T-cell (primary cell): Measurements from ENCODE around the gene LILRB5. TPM values are rescaled to one million over a fixed set of nuclear protein-coding genes. Genes with fewer than 3 reads are reported as not detected.
"Not testable (repeated sequence)": the region's sequence is repeated elsewhere in the genome, so short reads cannot be mapped to it uniquely, and the experiment has no call there.

Experiments used
- ATAC-seq, 4 experiments: fragments of 200-7000 bp in 3 of 4; fragments of 150-1000 bp in 1 of 4; cut with Tn5 transposase; replicated peaks in 1 of 4; 1 replicate in 3 of 4; 2 replicates in 1 of 4; pipeline ENCODE4 v1.10.0; 2021; ENCODE audit warnings: moderate library complexity in 3 of 4, mild to moderate bottlenecking in 2 of 4, moderate number of reproducible peaks in 1 of 4
- CTCF ChIA-PET, 2 donors: fragments of 300-600 bp; sonication (Branson Sonifier 250); formaldehyde crosslinking; loops; one replicate each; lab custom pipeline; 2022; ENCODE audit warnings: antibody characterized with exemption in 2 of 2; lab: Charles Lee
- POLR2A ChIA-PET, 2 donors: fragments of 300-600 bp; sonication (Branson Sonifier 250); formaldehyde crosslinking; loops; one replicate each; lab custom pipeline; 2022; ENCODE audit warnings: antibody characterized with exemption in 2 of 2; lab: Charles Lee
- DNase-seq, 35 experiments: peaks; one replicate each; pipeline versions ENCODE4 v3.0.0 to v3.0.0-alpha.2; 2013 to 2023
- H3K27ac ChIP-seq: one replicate; pipeline ENCODE4 v1.5.1; 2013; ENCODE audit warnings: low read length
- H3K27me3 ChIP-seq, 2 experiments: replicated peaks in 1 of 2; 1 replicate in 1 of 2; 2 replicates in 1 of 2; pipeline versions ENCODE4 v1.6.1 to v1.7.0; 2013; ENCODE audit warnings: low read length in 1 of 2, mixed read lengths in 1 of 2; ENCODE audit not compliant: control insufficient read depth in 2 of 2, insufficient read depth in 2 of 2; ENCODE audit errors: extremely low read depth in 1 of 2
- H3K36me3 ChIP-seq, 2 donors: 1 replicate in 1 of 2; 2 replicates in 1 of 2; pipeline versions ENCODE4 v1.6.1 to v1.7.0; 2013; ENCODE audit warnings: low read length in 1 of 2; ENCODE audit not compliant: control insufficient read depth in 2 of 2, insufficient read depth in 1 of 2; ENCODE audit errors: extremely low read depth in 1 of 2
- H3K4me1 ChIP-seq, 2 experiments: 1 replicate in 1 of 2; 2 replicates in 1 of 2; pipeline versions ENCODE4 v1.6.1 to v1.7.0; 2013; ENCODE audit warnings: low read length in 2 of 2, mixed read lengths in 1 of 2; ENCODE audit not compliant: insufficient read depth in 2 of 2, control insufficient read depth in 1 of 2; ENCODE audit errors: extremely low read depth in 1 of 2
- H3K4me3 ChIP-seq, 2 donors: 1 replicate in 1 of 2; 2 replicates in 1 of 2; pipeline versions ENCODE4 v1.5.1 to v1.7.0; 2013; ENCODE audit warnings: mild to moderate bottlenecking in 2 of 2, low read length in 1 of 2, moderate library complexity in 1 of 2; ENCODE audit not compliant: control insufficient read depth in 1 of 2; ENCODE audit errors: extremely low read depth in 1 of 2
- H3K9me3 ChIP-seq: 2 replicates; pipeline ENCODE4 v1.7.0; 2013
- H3K27ac Mint-ChIP-seq, 2 donors: one replicate each; pipeline ENCODE4 v1.8.0; 2020 to 2021; ENCODE audit warnings: mild to moderate bottlenecking in 2 of 2, mixed read lengths in 2 of 2
- H3K27me3 Mint-ChIP-seq, 2 donors: one replicate each; pipeline ENCODE4 v1.8.0; 2021 to 2022; ENCODE audit warnings: mixed read lengths in 2 of 2
- H3K36me3 Mint-ChIP-seq: one replicate; pipeline ENCODE4 v1.8.0; 2021; ENCODE audit warnings: mixed read lengths
- H3K4me1 Mint-ChIP-seq, 3 donors: one replicate each; pipeline ENCODE4 v1.8.0; 2020 to 2022; ENCODE audit warnings: mixed read lengths in 3 of 3, mild to moderate bottlenecking in 1 of 3
- H3K4me3 Mint-ChIP-seq, 3 donors: one replicate each; pipeline ENCODE4 v1.8.0; 2020 to 2022; ENCODE audit warnings: mild to moderate bottlenecking in 3 of 3, mixed read lengths in 3 of 3, moderate library complexity in 3 of 3
- H3K9me3 Mint-ChIP-seq, 3 donors: one replicate each; pipeline ENCODE4 v1.8.0; 2020 to 2022; ENCODE audit warnings: mixed read lengths in 3 of 3
- WGBS: methylation state at CpG from one replicate; pipeline ENCODE4 v1.1.5; 2013; ENCODE audit warnings: missing lambda C conversion rate; ENCODE audit not compliant: insufficient coverage; 5-methylcytosine and 5-hydroxymethylcytosine counted together
- total RNA-seq, 35 experiments: library from RNA in 6 of 35; stranded (reverse) in 6 of 35; fragments of 120-200 nt in 1 of 35; gene quantifications; one replicate each; pipeline versions ENCODE4 v1.2.1 to v1.2.4 and lab custom pipeline; 2013 to 2026

LILRB5 gene
- total RNA-seq, 5 donors from 2014 or later (not counting 1 experiment from before 2014, with no cell fraction given) = 0.13 TPM; not detected in 4

- H3K36me3 ChIP-seq, H3K27me3 ChIP-seq, H3K9me3 Mint-ChIP-seq, H3K36me3 Mint-ChIP-seq, H3K27me3 Mint-ChIP-seq, H3K27ac Mint-ChIP-seq, H3K9me3 ChIP-seq, H3K4me3 ChIP-seq, POLR2A ChIA-PET, H3K27ac ChIP-seq: not testable (repeated sequence)
- H3K4me1 ChIP-seq = peaks cover 0 to 13% of the 10 kb centered on the region in 2 experiments
- CTCF ChIA-PET = interaction anchor here in 1 of 2 donors (0.6 kb wide), 1 partner anchor 126 kb away, joined by 4 read pairs; no protein-coding TSS in a partner anchor
- WGBS = 84% methylated on average over 5 of the region's 16 CpGs
- peak within 1 kb of the TSS in 1 of 3 donors; percentile 50 for H3K4me3 Mint-ChIP-seq
- ATAC-seq (peak; percentile 31 to 65 (median 60)), DNase-seq (peak in 1 of 35 experiments; percentile 22)
- peaks cover 4 to 10% (median 6%) of the 10 kb centered on the region in 3 donors for H3K4me1 Mint-ChIP-seq
Observed at GRCh38 chr19:54222474-54223276, 34.4 kb downstream of the LILRB5 start, which contains the start of gene LILRB3. Gene LILRB3, minus strand, starts transcription at chr19:54223007. Its CDS starts 31 bp downstream, at chr19:54222976.

- H3K27me3 Mint-ChIP-seq, H3K36me3 ChIP-seq, H3K4me3 ChIP-seq, ATAC-seq, DNase-seq, H3K4me3 Mint-ChIP-seq, H3K27ac ChIP-seq, H3K36me3 Mint-ChIP-seq, H3K27me3 ChIP-seq, H3K9me3 Mint-ChIP-seq, POLR2A ChIA-PET, CTCF ChIA-PET, H3K9me3 ChIP-seq, H3K27ac Mint-ChIP-seq: not testable (repeated sequence)
- peaks cover 0 to 13% of the 10 kb centered on the region in 2 experiments for H3K4me1 ChIP-seq
- WGBS = no CpG with 5 or more reads among the region's 7 CpGs
- peaks cover 4 to 10% (median 6%) of the 10 kb centered on the region in 3 donors for H3K4me1 Mint-ChIP-seq
Observed at GRCh38 chr19:54221947-54222346, 35.1 kb downstream of the LILRB5 start.

GRCh38 chr19:54219702-54220101, 37.4 kb downstream of the LILRB5 start:
- H3K4me3 Mint-ChIP-seq, CTCF ChIA-PET: not testable (repeated sequence)

GRCh38 chr19:54218960-54219661, 38.0 kb downstream of the LILRB5 start:
- Mint-ChIP-seq H3K4me1 (peaks cover 4 to 10% (median 6%) of the 10 kb centered on the region in 3 donors), H3K27me3 (peaks cover 2 to 6% of the 10 kb centered on the region in 2 donors), H3K4me3 (no peak overlapping the region), H3K9me3 (no peaks in the 10 kb centered on the region), H3K36me3 (no peaks in the 10 kb centered on the region), H3K27ac (no peak overlapping the region)
- WGBS = 93% methylated on average over 17 of the region's 27 CpGs
- Histone ChIP-seq H3K4me1 (peaks cover 0 to 13% of the 10 kb centered on the region in 2 experiments), H3K27ac (no peak overlapping the region), H3K36me3 (no peaks in the 10 kb centered on the region), H3K4me3 (no peak overlapping the region), H3K9me3 (no peaks in the 10 kb centered on the region), H3K27me3 (peaks cover 0 to 3% of the 10 kb centered on the region in 2 experiments)
- POLR2A ChIA-PET = no interaction called here
- DNase-seq (no peak), ATAC-seq (no peak)
- CTCF ChIA-PET = no interaction called here

More at GRCh38 chr19:54219702-54220101, 37.4 kb downstream of the LILRB5 start:
- H3K27me3 ChIP-seq, DNase-seq, POLR2A ChIA-PET, H3K27ac ChIP-seq, H3K27ac Mint-ChIP-seq, H3K36me3 ChIP-seq, ATAC-seq, H3K36me3 Mint-ChIP-seq, H3K9me3 ChIP-seq, H3K9me3 Mint-ChIP-seq, H3K27me3 Mint-ChIP-seq, H3K4me3 ChIP-seq: not testable (repeated sequence)
- no CpG with 5 or more reads among the region's 5 CpGs for WGBS
- H3K4me1 Mint-ChIP-seq = peaks cover 4 to 10% (median 6%) of the 10 kb centered on the region in 3 donors
- peaks cover 0 to 13% of the 10 kb centered on the region in 2 experiments for H3K4me1 ChIP-seq

- POLR2A ChIA-PET = no interaction called here
- H3K4me1 Mint-ChIP-seq = peaks cover 3 to 8% (median 5%) of the 10 kb centered on the region in 3 donors
Observed at GRCh38 chr19:54218259-54218658, 38.8 kb downstream of the LILRB5 start.

GRCh38 chr19:54217517-54218247, 39.4 kb downstream of the LILRB5 start:
- H3K36me3 ChIP-seq, ATAC-seq, CTCF ChIA-PET, H3K9me3 ChIP-seq, H3K27ac ChIP-seq, H3K27me3 Mint-ChIP-seq, H3K27ac Mint-ChIP-seq, H3K36me3 Mint-ChIP-seq, H3K4me3 Mint-ChIP-seq, H3K4me1 Mint-ChIP-seq, POLR2A ChIA-PET, H3K9me3 Mint-ChIP-seq, H3K27me3 ChIP-seq, H3K4me1 ChIP-seq, H3K4me3 ChIP-seq, DNase-seq: not testable (repeated sequence)
- WGBS = 86% methylated on average over 7 of the region's 20 CpGs

More at GRCh38 chr19:54218259-54218658, 38.8 kb downstream of the LILRB5 start:
- CTCF ChIA-PET = no interaction called here
- peaks cover 2% of the 10 kb centered on the region in 2 donors for H3K27me3 Mint-ChIP-seq
- 84% methylated on average over 7 of the region's 8 CpGs for WGBS
- DNase-seq = no peak
- peaks cover 0 to 3% of the 10 kb centered on the region in 2 experiments for H3K27me3 ChIP-seq
- H3K36me3 ChIP-seq = no peaks in the 10 kb centered on the region
- ATAC-seq = no peak
- no peak overlapping the region for H3K27ac Mint-ChIP-seq
- H3K9me3 Mint-ChIP-seq = no peaks in the 10 kb centered on the region
- H3K36me3 Mint-ChIP-seq = no peaks in the 10 kb centered on the region
- H3K4me3 ChIP-seq = no peak overlapping the region
- no peak overlapping the region for H3K27ac ChIP-seq
- no peaks in the 10 kb centered on the region for H3K9me3 ChIP-seq
- H3K4me1 ChIP-seq = peaks cover 0 to 9% of the 10 kb centered on the region in 2 experiments
- H3K4me3 Mint-ChIP-seq = no peak overlapping the region
